Ectodermal cell (in vitro differentiated cells): ENCODE data around the gene RHEX.
A peak's percentile ranks its signal among the peaks of the same experiment; 100 is the strongest.

Source experiments
- H3K27ac ChIP-seq: 2 replicates; pipeline ENCODE4 v1.7.0; 2013; ENCODE audit warnings: mild to moderate bottlenecking, low read depth, low read length; ENCODE audit not compliant: insufficient read depth, poor library complexity, severe bottlenecking
- H3K27me3 ChIP-seq: 2 replicates; pipeline ENCODE4 v1.7.0; 2013; ENCODE audit warnings: mild to moderate bottlenecking, low read length; ENCODE audit not compliant: insufficient read depth, control insufficient read depth, poor library complexity, severe bottlenecking
- H3K36me3 ChIP-seq: one replicate; pipeline ENCODE4 v1.7.0; 2013; ENCODE audit warnings: low read length; ENCODE audit not compliant: control insufficient read depth, insufficient read depth
- H3K4me1 ChIP-seq: one replicate; pipeline ENCODE4 v1.7.0; 2013; ENCODE audit warnings: low read length; ENCODE audit not compliant: control insufficient read depth, insufficient read depth
- H3K4me3 ChIP-seq: 2 replicates; pipeline ENCODE4 v1.7.0; 2013; ENCODE audit warnings: low read depth, low read length, control low read depth; ENCODE audit not compliant: insufficient read depth
- H3K9me3 ChIP-seq: 2 replicates; pipeline ENCODE4 v1.7.0; 2013; ENCODE audit warnings: mild to moderate bottlenecking, low read length, moderate library complexity; ENCODE audit not compliant: control insufficient read depth
- WGBS, 2 experiments: methylation state at CpG; one replicate each; pipeline ENCODE4 v1.1.7; 2013; ENCODE audit warnings: missing lambda C conversion rate in 2 of 2; 5-methylcytosine and 5-hydroxymethylcytosine counted together

Gene RHEX

GRCh38 chr1:206115791-206116190, 62.8 kb downstream of the RHEX start:
- no peak overlapping the region for H3K4me3 ChIP-seq
- no peak overlapping the region for H3K27ac ChIP-seq
- H3K36me3 ChIP-seq, result no peaks in the 10 kb centered on the region
- peaks cover 48% of the 10 kb centered on the region for H3K27me3 ChIP-seq
- WGBS, 2 experiments, result 93 to 95% methylated on average over 8 of the region's 8 CpGs
- no peaks in the 10 kb centered on the region for H3K4me1 ChIP-seq
- H3K9me3 ChIP-seq, result no peaks in the 10 kb centered on the region

- no peak overlapping the region for H3K4me3 ChIP-seq
- no peaks in the 10 kb centered on the region for H3K36me3 ChIP-seq
- no peaks in the 10 kb centered on the region for H3K4me1 ChIP-seq
- H3K27ac ChIP-seq, result no peak overlapping the region
- no peaks in the 10 kb centered on the region for H3K9me3 ChIP-seq
- 91 to 94% methylated on average over 25 of the region's 25 CpGs for WGBS, 2 experiments
- H3K27me3 ChIP-seq, result peaks cover 48% of the 10 kb centered on the region
These were observed 63.4 kb downstream of the RHEX start for GRCh38 chr1:206116191-206116872.

DNA sequence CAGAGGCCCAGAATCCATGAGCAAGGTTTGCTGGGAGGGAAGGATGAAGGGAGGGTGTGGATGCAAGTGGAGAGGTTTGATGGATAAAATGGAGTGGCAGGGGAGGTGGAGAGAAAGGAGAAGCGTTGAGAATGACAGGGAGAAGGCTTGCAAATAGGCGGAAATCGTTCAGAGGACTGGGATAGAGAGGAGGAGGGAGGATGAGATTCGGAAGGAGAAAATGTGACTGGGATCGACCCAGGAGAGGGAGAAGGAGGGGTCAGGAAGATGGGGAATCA, 63.8 kb downstream of the RHEX start:
- Histone ChIP-seq H3K4me1 (no peaks in the 10 kb centered on the region), H3K27me3 (peaks cover 48% of the 10 kb centered on the region), H3K27ac (no peak overlapping the region), H3K4me3 (peak overlapping the region; percentile 41), H3K9me3 (no peaks in the 10 kb centered on the region), H3K36me3 (no peaks in the 10 kb centered on the region)
- 17 to 20% methylated on average over 5 of the region's 5 CpGs for WGBS, 2 experiments

DNA sequence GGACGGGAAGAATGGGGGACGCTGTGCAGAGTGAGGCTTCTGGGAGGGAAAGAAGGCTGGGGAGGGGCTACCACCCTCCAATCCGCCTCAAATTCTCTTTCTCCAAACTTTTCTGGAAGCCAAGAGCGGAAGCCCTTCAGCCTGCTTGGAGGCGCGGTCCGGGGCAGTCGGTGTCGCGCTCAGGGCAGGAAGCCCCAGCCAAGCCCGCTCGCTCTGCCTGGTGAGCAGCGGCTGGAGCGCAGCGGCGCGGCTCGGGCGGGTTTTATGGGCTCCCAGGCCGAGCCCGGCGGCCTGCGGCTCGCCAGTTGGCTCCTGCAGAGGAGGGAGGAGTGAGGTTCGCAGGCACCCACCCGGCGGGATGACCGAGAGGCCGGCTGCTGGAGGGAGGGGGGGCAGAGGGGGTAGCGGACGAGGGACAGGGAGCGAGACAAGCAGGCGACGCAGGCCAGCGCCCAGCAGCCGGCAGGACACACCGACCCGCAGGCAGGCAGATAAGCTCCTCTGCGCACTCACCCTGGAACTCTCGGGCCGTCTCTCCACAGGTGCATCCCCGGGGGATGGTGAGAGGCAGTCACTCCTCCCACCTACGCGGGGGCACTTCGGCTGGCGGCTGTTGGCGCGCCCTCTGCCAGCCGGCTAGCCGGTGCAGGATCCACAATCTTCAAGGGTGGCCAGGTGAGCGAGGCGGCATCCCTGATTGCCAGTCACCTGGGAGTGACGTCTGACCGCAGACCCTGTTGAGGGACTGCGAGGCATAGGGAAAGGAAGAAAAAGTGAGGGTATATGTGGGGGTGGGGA, 64.4 kb downstream of the RHEX start, which contains the start of gene AVPR1B:
Gene AVPR1B, minus strand, starts transcription at position 238 of the 798 bp plus-strand sequence. CDS start 498 bp downstream, outside the sequence.
- peak within 1 kb of the TSS; percentile 41 for H3K4me3 ChIP-seq
- H3K27ac ChIP-seq, result no peak within 1 kb of the TSS
- no peaks in the 10 kb centered on the region for H3K36me3 ChIP-seq
- H3K9me3 ChIP-seq, result no peaks in the 10 kb centered on the region
- peaks cover 48% of the 10 kb centered on the region for H3K27me3 ChIP-seq
- no peaks in the 10 kb centered on the region for H3K4me1 ChIP-seq
- WGBS, 2 experiments, result 1 to 2% methylated on average over 55 of the region's 55 CpGs

DNA sequence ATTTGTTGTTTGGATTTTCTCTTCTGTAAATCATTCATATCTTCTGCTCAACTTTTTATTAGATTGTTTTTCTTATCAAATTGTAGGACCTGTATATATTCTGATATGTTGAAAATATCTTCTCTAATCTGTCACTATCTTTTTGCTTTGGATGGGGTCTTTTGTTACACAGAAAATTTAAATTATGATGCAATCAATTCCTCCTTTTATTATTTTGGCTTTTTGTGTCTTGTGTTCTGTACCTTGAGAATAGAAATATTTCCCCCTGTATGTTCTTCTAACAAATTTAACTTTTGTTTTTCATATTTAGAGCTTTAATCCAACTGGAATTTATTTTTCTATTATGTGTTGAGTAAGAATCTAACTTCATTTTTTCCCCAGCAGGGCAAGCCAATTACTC, 67.4 kb downstream of the RHEX start:
- H3K27ac ChIP-seq, result no peak overlapping the region
- H3K36me3 ChIP-seq, result no peaks in the 10 kb centered on the region
- H3K27me3 ChIP-seq, result peaks cover 41% of the 10 kb centered on the region
- H3K4me3 ChIP-seq, result no peak overlapping the region
- no peaks in the 10 kb centered on the region for H3K9me3 ChIP-seq
- no peaks in the 10 kb centered on the region for H3K4me1 ChIP-seq

- 100% methylated on average over 1 of the region's 1 CpG; no CpG with 5 or more reads in 1 of the 2 experiments for WGBS, 2 experiments
- H3K4me3 ChIP-seq, result no peak overlapping the region
- no peak overlapping the region for H3K27ac ChIP-seq
- H3K4me1 ChIP-seq, result no peaks in the 10 kb centered on the region
- no peaks in the 10 kb centered on the region for H3K36me3 ChIP-seq
- H3K9me3 ChIP-seq, result no peaks in the 10 kb centered on the region
- peaks cover 33% of the 10 kb centered on the region for H3K27me3 ChIP-seq
These were observed 68.3 kb downstream of the RHEX start for GRCh38 chr1:206121269-206121668.

DNA sequence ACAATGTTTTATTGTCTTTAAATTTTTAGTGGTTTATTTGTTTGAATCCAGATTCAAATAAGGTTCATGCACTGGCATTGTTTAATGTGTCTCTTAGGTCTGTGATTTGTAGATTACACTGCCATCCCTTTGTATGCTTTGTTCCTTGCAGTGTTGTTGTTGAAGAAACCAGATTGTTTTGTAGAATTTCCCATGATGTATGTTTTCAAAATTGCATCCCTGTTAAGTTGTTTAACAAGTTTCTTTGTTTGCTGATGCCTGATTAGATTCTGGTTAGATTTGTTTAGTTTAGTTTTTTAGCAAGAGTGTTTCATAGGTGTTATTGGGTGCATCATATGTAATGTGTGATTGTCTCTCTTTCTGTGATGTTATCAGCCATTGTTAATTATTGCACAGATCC, 69.7 kb downstream of the RHEX start:
- Histone ChIP-seq H3K27me3 (peaks cover 19% of the 10 kb centered on the region), H3K9me3 (no peaks in the 10 kb centered on the region), H3K4me1 (no peaks in the 10 kb centered on the region), H3K27ac (no peak overlapping the region), H3K4me3 (no peak overlapping the region), H3K36me3 (no peaks in the 10 kb centered on the region)

- no peaks in the 10 kb centered on the region for H3K27me3 ChIP-seq
- no peak overlapping the region for H3K4me3 ChIP-seq
- no peaks in the 10 kb centered on the region for H3K36me3 ChIP-seq
- 80% methylated on average over 1 of the region's 1 CpG; no CpG with 5 or more reads in 1 of the 2 experiments for WGBS, 2 experiments
- H3K27ac ChIP-seq, result no peak overlapping the region
- no peaks in the 10 kb centered on the region for H3K4me1 ChIP-seq
- H3K9me3 ChIP-seq, result no peaks in the 10 kb centered on the region
These were observed 72.4 kb downstream of the RHEX start for GRCh38 chr1:206125346-206125745.

DNA sequence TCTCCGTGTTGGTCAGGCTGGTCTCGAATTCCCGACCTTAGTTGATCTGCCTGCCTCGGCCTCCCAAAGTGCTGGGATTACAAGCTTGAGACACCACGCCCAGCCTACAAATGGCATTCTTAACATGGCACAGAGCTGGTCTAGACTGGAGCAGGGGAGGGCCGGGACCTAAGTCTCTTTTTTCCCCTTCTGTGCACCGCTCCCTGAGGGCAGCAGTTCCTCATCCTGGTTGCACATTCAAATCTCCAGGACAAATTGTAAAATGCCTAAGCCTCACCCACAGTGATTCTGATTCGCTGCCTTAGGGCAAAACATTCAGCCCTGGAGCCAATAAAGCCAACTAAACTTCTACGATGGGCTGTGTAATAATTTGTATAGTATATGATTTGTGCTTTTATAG, 74.4 kb downstream of the RHEX start:
- WGBS, 2 experiments, result 94 to 96% methylated on average over 9 of the region's 9 CpGs
- Histone ChIP-seq H3K36me3 (no peaks in the 10 kb centered on the region), H3K9me3 (no peaks in the 10 kb centered on the region), H3K27ac (no peak overlapping the region), H3K27me3 (no peaks in the 10 kb centered on the region), H3K4me1 (no peaks in the 10 kb centered on the region), H3K4me3 (no peak overlapping the region)

GRCh38 chr1:206128196-206128595, 75.2 kb downstream of the RHEX start:
- 86 to 90% methylated on average over 4 of the region's 4 CpGs for WGBS, 2 experiments
- no peaks in the 10 kb centered on the region for H3K36me3 ChIP-seq
- H3K4me1 ChIP-seq, result no peaks in the 10 kb centered on the region
- no peaks in the 10 kb centered on the region for H3K9me3 ChIP-seq
- no peak overlapping the region for H3K27ac ChIP-seq
- H3K4me3 ChIP-seq, result no peak overlapping the region
- H3K27me3 ChIP-seq, result no peaks in the 10 kb centered on the region
